ENCODE measurements around the gene GPR25.

DNA sequence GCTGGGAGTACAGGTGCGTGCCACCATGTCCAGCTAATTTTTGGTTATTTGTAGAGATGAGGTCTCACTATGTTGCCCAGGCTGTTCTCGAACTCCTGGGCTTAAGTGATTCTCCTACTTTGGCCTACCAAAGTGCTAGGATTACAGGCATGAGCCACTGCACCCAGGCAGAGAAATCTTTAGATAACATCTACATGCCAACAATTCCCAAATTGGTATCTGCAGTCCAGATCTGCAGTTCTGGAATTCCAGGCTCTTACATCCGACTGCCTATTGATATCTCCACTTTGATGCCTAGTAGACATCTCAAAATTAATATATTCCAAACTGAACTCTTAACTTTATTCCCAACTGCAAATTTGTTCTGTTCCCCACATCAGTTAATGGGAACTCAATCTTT lies 45.2 kb downstream of the GPR25 start:
- TF ChIP-seq ARNTL (CRISPR knock-in tag; IDR thresholded peaks at IDR 0.05; ENCODE audit: borderline replicate concordance, low read depth) (no peak), PATZ1 (CRISPR knock-in tag; IDR thresholded peaks at IDR 0.05; ENCODE audit: borderline replicate concordance) (no peak), ZC3H10 (CRISPR knock-in tag; IDR thresholded peaks at IDR 0.05) (no peak), OSR1 (CRISPR knock-in tag; IDR thresholded peaks at IDR 0.05) (no peak)
